Heart right ventricle (tissue), 16 donors: Measurements from ENCODE around the gene TNRC6B. TPM values are rescaled to one million over a fixed set of nuclear protein-coding genes. Genes with fewer than 3 reads are reported as not detected.
A peak's percentile ranks its signal among the peaks of the same experiment; 100 is the strongest.
"Not testable (repeated sequence)": the region's sequence is repeated elsewhere in the genome, so short reads cannot be mapped to it uniquely, and the experiment has no call there.

Experiments
- ATAC-seq, 8 donors: fragments of 200-7000 bp; cut with Tn5 transposase; one replicate each; pipeline ENCODE4 v1.9.1; 2020; ENCODE audit warnings: mild to moderate bottlenecking in 8 of 8, moderate library complexity in 8 of 8, moderate number of reproducible peaks in 1 of 8
- DNase-seq, 2 donors: peaks; one replicate each; pipeline ENCODE4 v3.0.0-alpha.2; 2020
- H3K27ac ChIP-seq, 10 donors: fragments of 200-600 bp; sonication (generic) in 2 of 10; one replicate each; pipeline versions ENCODE4 v1.5.0 to v1.8.0; 2020 to 2022; ENCODE audit warnings: mild to moderate bottlenecking in 3 of 10
- H3K27me3 ChIP-seq, 7 donors: fragments of 200-600 bp; one replicate each; pipeline ENCODE4 v1.8.0; 2021 to 2022; ENCODE audit warnings: mild to moderate bottlenecking in 2 of 7
- H3K36me3 ChIP-seq, 9 donors: fragments of 200-600 bp; sonication (generic) in 1 of 9; one replicate each; pipeline versions ENCODE4 v1.5.0 to v1.8.0; 2020 to 2022; ENCODE audit warnings: mild to moderate bottlenecking in 2 of 9
- H3K4me1 ChIP-seq, 9 donors: fragments of 200-600 bp; sonication (generic) in 1 of 9; one replicate each; pipeline versions ENCODE4 v1.5.0 to v1.8.0; 2020 to 2022; ENCODE audit warnings: mild to moderate bottlenecking in 4 of 9
- H3K4me3 ChIP-seq, 10 donors: fragments of 200-600 bp; sonication (generic) in 2 of 10; one replicate each; pipeline versions ENCODE4 v1.5.0 to v1.8.0; 2020 to 2022; ENCODE audit warnings: mild to moderate bottlenecking in 7 of 10, moderate library complexity in 2 of 10
- H3K9me3 ChIP-seq, 11 donors: fragments of 200-600 bp in 10 of 11; sonication (generic) in 2 of 11; one replicate each; pipeline versions ENCODE4 v1.5.0 to v1.8.0; 2013 to 2022; ENCODE audit warnings: mild to moderate bottlenecking in 2 of 11, control low read depth in 1 of 11, moderate library complexity in 1 of 11
- CTCF ChIP-seq, 9 donors: fragments of 200-600 bp; sonication (generic) in 2 of 9; IDR thresholded peaks; one replicate each; pipeline versions ENCODE4 v1.5.0 to v1.8.0; 2021 to 2022; ENCODE audit warnings: antibody characterized with exemption in 9 of 9, mild to moderate bottlenecking in 5 of 9, moderate library complexity in 1 of 9
- WGBS, 2 donors: extraction: QIAGEN DNeasy Blood & Tissue Kit; methylation state at CpG; one replicate each; pipeline ENCODE4 v1.1.7; 2013; ENCODE audit warnings: inconsistent platforms in 1 of 2; 5-methylcytosine and 5-hydroxymethylcytosine counted together
- intact Hi-C, 10 donors: fragments of 100-400 bp; cut with DNase I; formaldehyde crosslinking; loops; one replicate each; pipeline versions ENCODE4 v1.11.1 to v1.14.2; 2022
- polyA plus RNA-seq, 2 donors: library from polyadenylated mRNA; stranded (reverse); fragments of 200-250 nt; gene quantifications; one replicate each; pipeline ENCODE4 v1.2.3, GENCODE V29; 2013
- total RNA-seq, 10 donors: library from RNA; stranded (reverse); fragmentation: NEBNext Ultra II Directional in 3 of 10; extraction: Animal tissue kit (Norgen Biotek cat#: 25700) in 3 of 10; gene quantifications; one replicate each; pipeline versions ENCODE4 v1.2.1 to v1.2.4, GENCODE V29; 2021 to 2023
- donor health status: Arrhythmogenic right ventricular cardiomyopathy.
- donor health status: ischemic (EF 13 %, LVEDD 7.1; RV severe dilation, severe dysfunction).
- donor health status: healthy with polysubstance abuse.
- donor health status: DM: no; HTN: yes; CAD: no.
- donor health status: DM: no; HTN: no; CAD: no.
- donor health status: ischemic (EF 25% LVEDD 6.9; RV normal size, moderate dysfunction).
- donor health status: ischemic (EF 25% LVEDD 5.7; RV mildly dilated, moderate dysfunction).
- donor health status: healthy.
- donor health status: DM: yes; HTN: yes; CAD: no.
- donor health status: Ischemic cardiomyopathy.
- donor health status: ischemic (EF 35%, LVEDD 5.7; RV mildly dilated, moderate dysfunction).
- donor health status: nonischemic (EF 11% LVEDD 7.7; RV severe dilation, severe dysfunction).
- donor health status: DM: yes; HTN: yes; CAD: no.
- donor health status: PGD.
- donor health status: ischemic (EF 29% LVEDD 5.4; RV normal size, mild dysfunction).
- donor health status: nonischemic (EF 23%, LVEDD 6.1; RV moderate dilation, normal function).

The TNRC6B gene
- total and polyA plus RNA-seq, 12 donors, result 1.7 to 62.5 (median 53.9) TPM

GRCh38 chr22:40309631-40310030, 131.9 kb downstream of the TNRC6B start:
- ATAC-seq, result no peak
- TF ChIP-seq CTCF (IDR thresholded peaks at IDR 0.05), result no peak
- intact Hi-C loops, result no loop called here
- H3K27ac ChIP-seq, result no peak overlapping the region
- H3K4me3 ChIP-seq, result no peak overlapping the region
- peaks cover 0 to 19% (median 0%) of the 10 kb centered on the region in 9 donors for H3K4me1 ChIP-seq
- H3K27me3 ChIP-seq, result no peaks in the 10 kb centered on the region
- peaks cover 0 to 100% (median 60%) of the 10 kb centered on the region in 9 donors for H3K36me3 ChIP-seq
- no peaks in the 10 kb centered on the region for H3K9me3 ChIP-seq
- no peak for DNase-seq

- WGBS, 2 donors, result 82 to 83% methylated on average over 9 of the region's 9 CpGs
- no peak for DNase-seq
- Histone ChIP-seq H3K27me3 (no peaks in the 10 kb centered on the region), H3K4me1 (peaks cover 0 to 19% (median 0%) of the 10 kb centered on the region in 9 donors), H3K27ac (no peak overlapping the region), H3K4me3 (no peak overlapping the region), H3K36me3 (peaks cover 0 to 100% (median 66%) of the 10 kb centered on the region in 9 donors), H3K9me3 (no peaks in the 10 kb centered on the region)
- no peak for TF ChIP-seq CTCF (IDR thresholded peaks at IDR 0.05)
- intact Hi-C loops, result no loop called here
- peak in 1 of 8 donors; percentile 55 for ATAC-seq
These were observed 132.5 kb downstream of the TNRC6B start for GRCh38 chr22:40310081-40310767.

GRCh38 chr22:40310768-40311120, 133.0 kb downstream of the TNRC6B start:
- Histone ChIP-seq H3K4me1 (peaks cover 0 to 19% (median 0%) of the 10 kb centered on the region in 9 donors), H3K27ac (no peak overlapping the region), H3K36me3 (peaks cover 0 to 100% (median 71%) of the 10 kb centered on the region in 9 donors), H3K4me3 (no peak overlapping the region), H3K27me3 (no peaks in the 10 kb centered on the region), H3K9me3 (no peaks in the 10 kb centered on the region)
- no peak for TF ChIP-seq CTCF (IDR thresholded peaks at IDR 0.05)
- DNase-seq (no peak), ATAC-seq (no peak)
- 77 to 79% methylated on average over 5 of the region's 5 CpGs for WGBS, 2 donors
- intact Hi-C loops, result no loop called here

GRCh38 chr22:40311646-40312045, 133.9 kb downstream of the TNRC6B start:
- DNase-seq, intact Hi-C loops, ATAC-seq, H3K9me3 ChIP-seq, H3K4me3 ChIP-seq, H3K27me3 ChIP-seq, H3K27ac ChIP-seq: not testable (repeated sequence)
- peaks cover 0 to 19% (median 0%) of the 10 kb centered on the region in 9 donors for H3K4me1 ChIP-seq
- H3K36me3 ChIP-seq, result peaks cover 0 to 100% (median 80%) of the 10 kb centered on the region in 9 donors
- 97% methylated on average over 12 of the region's 12 CpGs for WGBS, 2 donors

GRCh38 chr22:40312050-40312449, 134.3 kb downstream of the TNRC6B start:
- Histone ChIP-seq H3K9me3 (no peaks in the 10 kb centered on the region), H3K36me3 (peaks cover 0 to 100% (median 82%) of the 10 kb centered on the region in 9 donors), H3K27ac (no peak overlapping the region), H3K4me3 (no peak overlapping the region), H3K27me3 (no peaks in the 10 kb centered on the region), H3K4me1 (peaks cover 0 to 19% (median 0%) of the 10 kb centered on the region in 9 donors)
- no peak for TF ChIP-seq CTCF (IDR thresholded peaks at IDR 0.05)
- 93% methylated on average over 2 of the region's 2 CpGs for WGBS, 2 donors
- DNase-seq (no peak), ATAC-seq (no peak)
- intact Hi-C loops, result no loop called here
